ENCODE data around the gene ZNF202.

- TF ChIP-seq CTCF (IDR thresholded peaks at IDR 0.05) (no peak), POLR2A (IDR thresholded peaks at IDR 0.05) (no peak)
Observed at GRCh38 chr11:123778511-123778910, 37.1 kb upstream of the ZNF202 start.

All from prostate gland (tissue), 2 donors.